DND-41 (cell line): ENCODE measurements around the gene JAK1.

Experiments used
- EZH2 ChIP-seq: IDR thresholded peaks from 3 replicates; pipeline ENCODE4 v1.6.1; 2012; ENCODE audit warnings: borderline replicate concordance, low read depth, mild to moderate bottlenecking, moderate library complexity, low read length, inconsistent platforms; ENCODE audit not compliant: severe bottlenecking
- TF ChIP-seq, protein P1 (sequence below): IDR thresholded peaks from 2 replicates; pipeline ENCODE4 v1.5.1; 2012; ENCODE audit warnings: borderline replicate concordance, low read length, moderate library complexity, mild to moderate bottlenecking; ENCODE audit not compliant: poor library complexity, severe bottlenecking; ENCODE audit errors: extremely low read depth

DNA sequence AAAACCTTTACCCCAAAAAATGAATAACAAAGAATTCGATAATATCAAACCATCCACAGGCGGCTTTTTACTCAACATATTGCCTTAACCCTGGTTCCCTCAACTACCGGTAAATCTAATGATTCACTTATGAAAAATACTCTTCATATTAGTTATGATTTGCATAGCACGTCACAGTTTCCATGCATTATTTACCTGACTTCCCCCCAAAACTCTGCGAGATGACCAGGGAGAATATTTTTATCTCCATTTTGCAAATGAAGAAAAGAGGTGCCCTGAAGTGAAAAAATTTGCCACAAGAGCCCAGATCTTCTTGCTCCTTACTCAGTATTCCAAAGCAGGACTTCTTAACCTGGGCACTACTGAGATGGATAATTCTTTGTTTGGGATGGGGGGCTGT is 2.9 kb downstream of the JAK1 start:
- TF ChIP-seq EZH2: no peak
- TF ChIP-seq, protein P1, sequence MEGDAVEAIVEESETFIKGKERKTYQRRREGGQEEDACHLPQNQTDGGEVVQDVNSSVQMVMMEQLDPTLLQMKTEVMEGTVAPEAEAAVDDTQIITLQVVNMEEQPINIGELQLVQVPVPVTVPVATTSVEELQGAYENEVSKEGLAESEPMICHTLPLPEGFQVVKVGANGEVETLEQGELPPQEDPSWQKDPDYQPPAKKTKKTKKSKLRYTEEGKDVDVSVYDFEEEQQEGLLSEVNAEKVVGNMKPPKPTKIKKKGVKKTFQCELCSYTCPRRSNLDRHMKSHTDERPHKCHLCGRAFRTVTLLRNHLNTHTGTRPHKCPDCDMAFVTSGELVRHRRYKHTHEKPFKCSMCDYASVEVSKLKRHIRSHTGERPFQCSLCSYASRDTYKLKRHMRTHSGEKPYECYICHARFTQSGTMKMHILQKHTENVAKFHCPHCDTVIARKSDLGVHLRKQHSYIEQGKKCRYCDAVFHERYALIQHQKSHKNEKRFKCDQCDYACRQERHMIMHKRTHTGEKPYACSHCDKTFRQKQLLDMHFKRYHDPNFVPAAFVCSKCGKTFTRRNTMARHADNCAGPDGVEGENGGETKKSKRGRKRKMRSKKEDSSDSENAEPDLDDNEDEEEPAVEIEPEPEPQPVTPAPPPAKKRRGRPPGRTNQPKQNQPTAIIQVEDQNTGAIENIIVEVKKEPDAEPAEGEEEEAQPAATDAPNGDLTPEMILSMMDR: no peak
